SK-N-SH treated with all-trans-retinoic acid at 6 μM for 48 hours (cell line): ENCODE data around the gene ST6GALNAC5.

Experiments
- ATAC-seq: fragments of 200-7000 bp; cut with Tn5 transposase; 3 replicates; pipeline ENCODE4 v1.9.1; 2020; ENCODE audit warnings: mild to moderate bottlenecking, moderate library complexity
- ARNTL ChIP-seq: fragments of 450-650 bp; formaldehyde crosslinking; IDR thresholded peaks from 2 replicates; pipeline ENCODE4 v1.5.0; 2020; ENCODE audit warnings: low read depth, mild to moderate bottlenecking, moderate library complexity, borderline replicate concordance
- BACH2 ChIP-seq: fragments of 250-450 bp; sonication (Bioruptor Pico); IDR thresholded peaks from 2 replicates; pipeline ENCODE4 v1.9.0; 2021; ENCODE audit warnings: mild to moderate bottlenecking, borderline replicate concordance
- CSDC2 ChIP-seq: fragments of 250-450 bp; sonication (Bioruptor Pico); IDR thresholded peaks from 2 replicates; pipeline ENCODE4 v1.5.0; 2020; ENCODE audit warnings: mild to moderate bottlenecking, moderate library complexity
- GLIS3 ChIP-seq: fragments of 250-450 bp; sonication (Bioruptor Pico); IDR thresholded peaks from 2 replicates; pipeline ENCODE4 v1.5.0; 2020; ENCODE audit warnings: mild to moderate bottlenecking, moderate library complexity
- ISL1 ChIP-seq: fragments of 250-450 bp; sonication (Bioruptor Pico); IDR thresholded peaks from 2 replicates; pipeline ENCODE4 v2.1.2; 2022; ENCODE audit warnings: mild to moderate bottlenecking, moderate library complexity
- OSR1 ChIP-seq: fragments of 250-450 bp; sonication (Bioruptor Pico); IDR thresholded peaks from 2 replicates; pipeline ENCODE4 v1.8.0; 2022; ENCODE audit warnings: moderate library complexity, mild to moderate bottlenecking, inconsistent platforms
- PPARA ChIP-seq: fragments of 250-450 bp; sonication (Bioruptor Pico); IDR thresholded peaks from 2 replicates; pipeline ENCODE4 v1.5.0; 2020; ENCODE audit warnings: mild to moderate bottlenecking, borderline replicate concordance
- RARB ChIP-seq: fragments of 250-450 bp; sonication (Bioruptor Pico); IDR thresholded peaks from 2 replicates; pipeline ENCODE4 v1.8.0; 2021; ENCODE audit warnings: mild to moderate bottlenecking, moderate library complexity
- SNAI2 ChIP-seq: fragments of 250-450 bp; sonication (Bioruptor Pico); IDR thresholded peaks from 2 replicates; pipeline ENCODE4 v1.5.0; 2020; ENCODE audit warnings: mild to moderate bottlenecking, moderate library complexity
- TOX ChIP-seq: fragments of 250-450 bp; sonication (Bioruptor Pico); IDR thresholded peaks from 2 replicates; pipeline ENCODE4 v1.8.0; 2021; ENCODE audit warnings: mild to moderate bottlenecking, moderate library complexity, borderline replicate concordance
- ZC3H10 ChIP-seq: fragments of 250-450 bp; sonication (Bioruptor Pico); IDR thresholded peaks from 2 replicates; pipeline ENCODE4 v1.5.1; 2021; ENCODE audit warnings: mild to moderate bottlenecking, moderate library complexity
- ZFP3 ChIP-seq: fragments of 250-450 bp; sonication (Bioruptor Pico); IDR thresholded peaks from 2 replicates; pipeline ENCODE4 v1.5.0; 2020; ENCODE audit warnings: mild to moderate bottlenecking, moderate library complexity
- ZFP30 ChIP-seq: fragments of 450-650 bp; formaldehyde crosslinking; IDR thresholded peaks from 2 replicates; pipeline ENCODE4 v1.5.0; 2022; ENCODE audit warnings: mild to moderate bottlenecking, moderate library complexity
- ZNF565 ChIP-seq: fragments of 450-650 bp; formaldehyde crosslinking; conservative IDR thresholded peaks from 2 replicates; pipeline ENCODE4 v1.5.0; 2020; ENCODE audit warnings: low read depth, mild to moderate bottlenecking, moderate library complexity
- ZNF70 ChIP-seq: fragments of 450-650 bp; formaldehyde crosslinking; IDR thresholded peaks from 2 replicates; pipeline ENCODE4 v1.5.0; 2020; ENCODE audit warnings: mild to moderate bottlenecking, moderate library complexity
- TF ChIP-seq, protein P1 (sequence below): fragments of 250-450 bp; sonication (Bioruptor Pico); IDR thresholded peaks from 2 replicates; pipeline ENCODE4 v1.5.0; 2020; ENCODE audit warnings: mild to moderate bottlenecking, moderate library complexity
- TF ChIP-seq, protein P2 (sequence below): fragments of 250-450 bp; sonication (Bioruptor Pico); IDR thresholded peaks from 2 replicates; pipeline ENCODE4 v1.8.0; 2020; ENCODE audit warnings: mild to moderate bottlenecking, moderate library complexity, borderline replicate concordance
- TF ChIP-seq, protein P3 (sequence below): fragments of 250-450 bp; sonication (Bioruptor Pico); IDR thresholded peaks from 2 replicates; pipeline ENCODE4 v1.5.1; 2020; ENCODE audit warnings: low read depth, mild to moderate bottlenecking, moderate library complexity
- TF ChIP-seq, protein P4 (sequence below): fragments of 250-450 bp; sonication (Bioruptor Pico); IDR thresholded peaks from 2 replicates; pipeline ENCODE4 v1.5.1; 2021; ENCODE audit warnings: mild to moderate bottlenecking, moderate library complexity
- TF ChIP-seq, protein P5 (sequence below): fragments of 250-450 bp; sonication (Bioruptor Pico); IDR thresholded peaks from 2 replicates; pipeline ENCODE4 v1.8.0; 2021; ENCODE audit warnings: low read depth, mild to moderate bottlenecking, moderate library complexity, borderline replicate concordance

ST6GALNAC5 gene

DNA sequence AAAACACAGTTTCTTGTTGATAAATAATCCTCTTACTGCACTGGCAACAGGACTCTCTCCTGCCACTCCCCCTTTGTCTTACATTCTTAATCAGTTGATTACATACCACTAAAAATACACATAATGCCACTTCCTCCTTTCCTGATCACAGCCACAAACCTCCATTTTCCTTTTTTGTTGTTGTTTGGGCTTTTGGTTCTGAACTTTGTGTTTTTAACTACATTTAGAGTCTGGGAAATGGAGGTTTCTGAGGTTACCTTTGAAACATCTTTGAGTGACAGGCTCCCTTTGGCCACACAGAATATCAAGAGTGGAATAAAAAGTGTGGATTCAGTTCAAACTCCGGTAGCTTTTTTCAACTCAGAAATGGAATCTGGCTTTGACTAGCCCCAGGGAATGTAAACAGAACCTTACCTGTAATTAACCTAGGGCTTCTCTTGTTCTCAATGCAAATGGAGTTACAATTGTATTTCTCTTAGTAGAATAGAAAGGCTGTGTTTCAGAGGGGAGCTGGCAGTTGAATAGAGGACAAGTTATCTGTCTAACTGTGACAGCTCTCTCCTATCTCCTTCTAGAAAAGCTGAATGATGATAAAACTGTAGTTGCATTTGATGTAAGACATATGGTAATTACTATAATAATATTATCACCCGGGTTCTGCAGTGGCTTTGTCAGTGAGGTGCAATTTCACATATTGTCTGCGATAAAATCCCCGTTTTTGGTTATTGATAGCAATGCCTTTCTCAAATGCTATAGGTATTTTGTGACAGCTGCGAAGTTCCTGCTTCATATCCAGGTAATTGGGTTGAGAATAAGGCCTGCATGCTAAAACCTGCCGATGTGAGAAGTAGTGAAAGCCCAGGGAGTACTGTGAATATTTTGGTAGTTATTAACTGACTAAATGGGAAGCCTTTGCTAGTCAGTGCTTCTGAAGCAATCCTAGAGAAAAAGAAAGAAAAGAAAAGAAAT, 66.9 kb downstream of the ST6GALNAC5 start:
- TF ChIP-seq ZNF70 (CRISPR knock-in tag), result no peak
- TF ChIP-seq, protein P1, sequence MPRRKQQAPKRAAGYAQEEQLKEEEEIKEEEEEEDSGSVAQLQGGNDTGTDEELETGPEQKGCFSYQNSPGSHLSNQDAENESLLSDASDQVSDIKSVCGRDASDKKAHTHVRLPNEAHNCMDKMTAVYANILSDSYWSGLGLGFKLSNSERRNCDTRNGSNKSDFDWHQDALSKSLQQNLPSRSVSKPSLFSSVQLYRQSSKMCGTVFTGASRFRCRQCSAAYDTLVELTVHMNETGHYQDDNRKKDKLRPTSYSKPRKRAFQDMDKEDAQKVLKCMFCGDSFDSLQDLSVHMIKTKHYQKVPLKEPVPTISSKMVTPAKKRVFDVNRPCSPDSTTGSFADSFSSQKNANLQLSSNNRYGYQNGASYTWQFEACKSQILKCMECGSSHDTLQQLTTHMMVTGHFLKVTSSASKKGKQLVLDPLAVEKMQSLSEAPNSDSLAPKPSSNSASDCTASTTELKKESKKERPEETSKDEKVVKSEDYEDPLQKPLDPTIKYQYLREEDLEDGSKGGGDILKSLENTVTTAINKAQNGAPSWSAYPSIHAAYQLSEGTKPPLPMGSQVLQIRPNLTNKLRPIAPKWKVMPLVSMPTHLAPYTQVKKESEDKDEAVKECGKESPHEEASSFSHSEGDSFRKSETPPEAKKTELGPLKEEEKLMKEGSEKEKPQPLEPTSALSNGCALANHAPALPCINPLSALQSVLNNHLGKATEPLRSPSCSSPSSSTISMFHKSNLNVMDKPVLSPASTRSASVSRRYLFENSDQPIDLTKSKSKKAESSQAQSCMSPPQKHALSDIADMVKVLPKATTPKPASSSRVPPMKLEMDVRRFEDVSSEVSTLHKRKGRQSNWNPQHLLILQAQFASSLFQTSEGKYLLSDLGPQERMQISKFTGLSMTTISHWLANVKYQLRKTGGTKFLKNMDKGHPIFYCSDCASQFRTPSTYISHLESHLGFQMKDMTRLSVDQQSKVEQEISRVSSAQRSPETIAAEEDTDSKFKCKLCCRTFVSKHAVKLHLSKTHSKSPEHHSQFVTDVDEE (CRISPR knock-in tag), result 0 out of 2 replicates have a peak, but pooled peaks have one; percentile 16
- no peak for ATAC-seq

DNA sequence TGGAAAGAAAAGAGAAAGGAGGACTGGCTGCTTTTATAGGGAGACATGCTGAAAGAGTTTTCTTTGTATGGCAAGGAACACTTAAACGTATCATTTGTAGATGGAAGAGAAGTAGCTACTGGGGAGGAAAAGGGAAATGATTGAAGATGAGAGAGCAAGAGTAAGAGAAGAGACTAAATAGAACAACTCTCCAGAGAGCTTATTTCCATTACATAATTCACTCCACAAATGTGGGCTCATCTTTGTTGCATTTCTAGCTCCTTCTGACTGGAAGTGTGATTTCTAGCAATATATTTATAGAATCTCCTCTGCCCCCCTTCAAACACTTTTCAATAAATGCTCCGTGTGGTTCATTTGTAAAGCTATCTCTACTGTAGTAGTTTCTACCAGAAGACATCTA, 71.0 kb downstream of the ST6GALNAC5 start:
- ATAC-seq, result no peak
- TF ChIP-seq ZC3H10 (CRISPR knock-in tag), result no peak
- TF ChIP-seq ISL1 (CRISPR knock-in tag), result no peak
- no peak for TF ChIP-seq ARNTL (CRISPR knock-in tag)
- no peak for TF ChIP-seq ZFP3 (CRISPR knock-in tag)
- no peak for TF ChIP-seq RARB (CRISPR knock-in tag)
- TF ChIP-seq, protein P2, sequence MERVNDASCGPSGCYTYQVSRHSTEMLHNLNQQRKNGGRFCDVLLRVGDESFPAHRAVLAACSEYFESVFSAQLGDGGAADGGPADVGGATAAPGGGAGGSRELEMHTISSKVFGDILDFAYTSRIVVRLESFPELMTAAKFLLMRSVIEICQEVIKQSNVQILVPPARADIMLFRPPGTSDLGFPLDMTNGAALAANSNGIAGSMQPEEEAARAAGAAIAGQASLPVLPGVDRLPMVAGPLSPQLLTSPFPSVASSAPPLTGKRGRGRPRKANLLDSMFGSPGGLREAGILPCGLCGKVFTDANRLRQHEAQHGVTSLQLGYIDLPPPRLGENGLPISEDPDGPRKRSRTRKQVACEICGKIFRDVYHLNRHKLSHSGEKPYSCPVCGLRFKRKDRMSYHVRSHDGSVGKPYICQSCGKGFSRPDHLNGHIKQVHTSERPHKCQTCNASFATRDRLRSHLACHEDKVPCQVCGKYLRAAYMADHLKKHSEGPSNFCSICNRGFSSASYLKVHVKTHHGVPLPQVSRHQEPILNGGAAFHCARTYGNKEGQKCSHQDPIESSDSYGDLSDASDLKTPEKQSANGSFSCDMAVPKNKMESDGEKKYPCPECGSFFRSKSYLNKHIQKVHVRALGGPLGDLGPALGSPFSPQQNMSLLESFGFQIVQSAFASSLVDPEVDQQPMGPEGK (CRISPR knock-in tag), result no peak
- TF ChIP-seq, protein P3, sequence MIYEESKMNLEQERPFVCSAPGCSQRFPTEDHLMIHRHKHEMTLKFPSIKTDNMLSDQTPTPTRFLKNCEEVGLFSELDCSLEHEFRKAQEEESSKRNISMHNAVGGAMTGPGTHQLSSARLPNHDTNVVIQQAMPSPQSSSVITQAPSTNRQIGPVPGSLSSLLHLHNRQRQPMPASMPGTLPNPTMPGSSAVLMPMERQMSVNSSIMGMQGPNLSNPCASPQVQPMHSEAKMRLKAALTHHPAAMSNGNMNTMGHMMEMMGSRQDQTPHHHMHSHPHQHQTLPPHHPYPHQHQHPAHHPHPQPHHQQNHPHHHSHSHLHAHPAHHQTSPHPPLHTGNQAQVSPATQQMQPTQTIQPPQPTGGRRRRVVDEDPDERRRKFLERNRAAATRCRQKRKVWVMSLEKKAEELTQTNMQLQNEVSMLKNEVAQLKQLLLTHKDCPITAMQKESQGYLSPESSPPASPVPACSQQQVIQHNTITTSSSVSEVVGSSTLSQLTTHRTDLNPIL (CRISPR knock-in tag), result no peak
- no peak for TF ChIP-seq PPARA (CRISPR knock-in tag)
- TF ChIP-seq SNAI2, result no peak
- TF ChIP-seq GLIS3 (CRISPR knock-in tag), result no peak
- no peak for TF ChIP-seq CSDC2 (CRISPR knock-in tag)
- TF ChIP-seq, protein P4, sequence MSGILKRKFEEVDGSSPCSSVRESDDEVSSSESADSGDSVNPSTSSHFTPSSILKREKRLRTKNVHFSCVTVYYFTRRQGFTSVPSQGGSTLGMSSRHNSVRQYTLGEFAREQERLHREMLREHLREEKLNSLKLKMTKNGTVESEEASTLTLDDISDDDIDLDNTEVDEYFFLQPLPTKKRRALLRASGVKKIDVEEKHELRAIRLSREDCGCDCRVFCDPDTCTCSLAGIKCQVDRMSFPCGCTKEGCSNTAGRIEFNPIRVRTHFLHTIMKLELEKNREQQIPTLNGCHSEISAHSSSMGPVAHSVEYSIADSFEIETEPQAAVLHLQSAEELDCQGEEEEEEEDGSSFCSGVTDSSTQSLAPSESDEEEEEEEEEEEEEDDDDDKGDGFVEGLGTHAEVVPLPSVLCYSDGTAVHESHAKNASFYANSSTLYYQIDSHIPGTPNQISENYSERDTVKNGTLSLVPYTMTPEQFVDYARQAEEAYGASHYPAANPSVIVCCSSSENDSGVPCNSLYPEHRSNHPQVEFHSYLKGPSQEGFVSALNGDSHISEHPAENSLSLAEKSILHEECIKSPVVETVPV (CRISPR knock-in tag), result no peak
- no peak for TF ChIP-seq BACH2
- TF ChIP-seq, protein P5, sequence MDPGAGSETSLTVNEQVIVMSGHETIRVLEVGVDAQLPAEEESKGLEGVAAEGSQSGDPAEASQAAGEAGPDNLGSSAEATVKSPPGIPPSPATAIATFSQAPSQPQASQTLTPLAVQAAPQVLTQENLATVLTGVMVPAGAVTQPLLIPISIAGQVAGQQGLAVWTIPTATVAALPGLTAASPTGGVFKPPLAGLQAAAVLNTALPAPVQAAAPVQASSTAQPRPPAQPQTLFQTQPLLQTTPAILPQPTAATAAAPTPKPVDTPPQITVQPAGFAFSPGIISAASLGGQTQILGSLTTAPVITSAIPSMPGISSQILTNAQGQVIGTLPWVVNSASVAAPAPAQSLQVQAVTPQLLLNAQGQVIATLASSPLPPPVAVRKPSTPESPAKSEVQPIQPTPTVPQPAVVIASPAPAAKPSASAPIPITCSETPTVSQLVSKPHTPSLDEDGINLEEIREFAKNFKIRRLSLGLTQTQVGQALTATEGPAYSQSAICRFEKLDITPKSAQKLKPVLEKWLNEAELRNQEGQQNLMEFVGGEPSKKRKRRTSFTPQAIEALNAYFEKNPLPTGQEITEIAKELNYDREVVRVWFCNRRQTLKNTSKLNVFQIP, result no peak
- TF ChIP-seq, protein P1 (CRISPR knock-in tag), result no peak
- no peak for TF ChIP-seq ZNF565 (CRISPR knock-in tag)
- TF ChIP-seq ZFP30 (CRISPR knock-in tag), result no peak
- no peak for TF ChIP-seq OSR1 (CRISPR knock-in tag)
- no peak for TF ChIP-seq TOX (CRISPR knock-in tag)
- TF ChIP-seq ZNF70 (CRISPR knock-in tag), result no peak
